Stimulated activated CD8-positive, alpha-beta memory T cell treated with anti-CD3 and anti-CD28 coated beads, Interleukin-4, amount 100 ng/mL, for 48 hours (primary cell): ENCODE measurements around the gene PCDH12.
"Not testable (repeated sequence)": the region's sequence is repeated elsewhere in the genome, so short reads cannot be mapped to it uniquely, and the experiment has no call there.

Experiments
- DNase-seq: peaks from one replicate; pipeline ENCODE4 v3.0.0-alpha.2; 2020

The PCDH12 gene

DNA sequence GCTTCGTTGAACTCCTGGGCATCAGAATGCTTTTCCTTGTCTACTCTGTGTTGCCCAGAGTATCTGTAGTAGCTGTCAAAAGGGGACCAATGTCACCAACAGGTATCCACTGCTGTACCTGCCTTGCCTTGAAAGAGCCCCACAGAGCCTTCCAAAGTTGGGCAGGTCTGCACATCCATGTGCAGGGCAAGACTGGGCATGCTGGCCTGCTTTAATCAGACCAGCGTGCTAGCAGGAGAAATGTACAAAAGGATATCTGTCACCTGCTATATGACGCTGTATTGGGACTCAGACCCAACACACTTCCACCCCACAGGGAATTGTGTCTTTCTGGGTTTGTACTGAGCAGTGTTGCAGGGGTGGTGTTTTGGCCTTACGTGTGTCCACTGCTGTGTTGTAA, 22.5 kb downstream of the PCDH12 start:
- no peak for DNase-seq

DNA sequence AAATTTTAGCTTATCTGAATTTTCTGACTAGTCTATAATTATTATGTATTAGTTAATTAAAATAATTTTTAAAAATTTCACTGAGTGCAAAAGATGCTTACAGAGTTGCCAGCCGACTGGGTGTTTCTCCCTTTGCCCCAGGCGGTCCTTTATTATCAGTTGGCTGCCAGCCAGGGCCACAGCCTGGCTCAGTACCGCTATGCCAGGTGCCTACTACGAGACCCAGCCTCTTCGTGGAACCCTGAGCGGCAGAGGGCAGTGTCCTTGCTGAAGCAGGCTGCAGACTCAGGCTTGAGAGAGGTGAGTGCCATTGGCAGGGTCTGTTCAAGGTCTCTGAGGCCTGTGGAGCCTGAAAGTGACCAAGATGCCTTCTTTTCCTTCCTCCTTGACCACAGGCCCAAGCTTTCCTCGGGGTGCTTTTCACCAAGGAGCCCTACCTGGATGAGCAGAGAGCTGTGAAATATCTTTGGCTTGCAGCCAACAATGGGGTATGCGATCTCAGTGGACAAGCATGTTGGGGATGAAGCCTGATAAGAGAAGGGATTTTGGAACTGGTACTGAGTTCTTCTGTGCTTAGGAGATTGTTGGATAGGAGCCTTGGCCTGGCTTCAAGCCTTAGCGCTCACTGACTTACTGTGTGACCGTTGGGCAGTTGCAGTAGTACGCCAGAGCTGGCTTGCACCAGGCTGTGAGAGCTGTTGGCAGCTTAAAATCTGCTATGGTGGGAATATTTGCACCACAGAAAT, 23.7 kb downstream of the PCDH12 start:
- DNase-seq = no peak

DNA sequence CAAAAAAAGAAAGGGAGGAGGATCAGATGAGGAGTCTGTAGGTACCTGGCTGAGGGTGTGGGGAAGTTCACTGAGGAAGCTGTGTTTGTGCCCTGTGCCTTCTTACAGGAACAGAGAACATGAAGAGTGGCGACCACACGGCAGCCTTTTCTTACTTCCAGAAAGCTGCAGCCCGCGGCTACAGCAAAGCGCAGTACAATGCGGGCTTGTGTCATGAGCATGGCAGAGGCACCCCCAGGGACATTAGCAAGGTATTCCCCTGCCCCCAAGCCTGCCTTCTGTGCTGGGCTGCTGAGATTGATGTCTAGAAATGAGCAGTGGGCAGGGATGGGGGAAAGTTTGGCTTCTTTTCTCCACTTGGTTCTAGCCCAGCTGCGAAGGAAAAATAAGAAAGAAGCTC, 24.9 kb downstream of the PCDH12 start:
- no peak for DNase-seq

DNA sequence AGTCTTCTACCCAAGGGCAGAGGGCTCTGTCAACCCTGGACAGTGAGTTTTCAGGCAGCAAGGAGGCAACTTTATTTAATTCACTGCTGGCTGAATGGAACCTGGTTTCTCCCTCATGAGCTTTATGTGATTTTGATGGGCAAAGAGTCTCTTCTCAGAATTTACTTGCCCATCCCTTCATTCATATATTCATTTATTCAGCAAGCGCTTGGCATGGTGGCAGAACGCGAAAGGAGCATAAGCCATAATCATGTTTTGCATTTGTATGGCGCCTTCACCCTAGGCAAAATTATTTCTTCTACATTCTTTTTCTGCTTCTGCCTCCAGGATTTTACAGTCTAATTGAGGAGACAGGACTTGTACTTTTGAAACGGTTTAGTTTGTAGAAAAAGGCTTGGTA, 26.3 kb downstream of the PCDH12 start:
- no peak for DNase-seq

DNA sequence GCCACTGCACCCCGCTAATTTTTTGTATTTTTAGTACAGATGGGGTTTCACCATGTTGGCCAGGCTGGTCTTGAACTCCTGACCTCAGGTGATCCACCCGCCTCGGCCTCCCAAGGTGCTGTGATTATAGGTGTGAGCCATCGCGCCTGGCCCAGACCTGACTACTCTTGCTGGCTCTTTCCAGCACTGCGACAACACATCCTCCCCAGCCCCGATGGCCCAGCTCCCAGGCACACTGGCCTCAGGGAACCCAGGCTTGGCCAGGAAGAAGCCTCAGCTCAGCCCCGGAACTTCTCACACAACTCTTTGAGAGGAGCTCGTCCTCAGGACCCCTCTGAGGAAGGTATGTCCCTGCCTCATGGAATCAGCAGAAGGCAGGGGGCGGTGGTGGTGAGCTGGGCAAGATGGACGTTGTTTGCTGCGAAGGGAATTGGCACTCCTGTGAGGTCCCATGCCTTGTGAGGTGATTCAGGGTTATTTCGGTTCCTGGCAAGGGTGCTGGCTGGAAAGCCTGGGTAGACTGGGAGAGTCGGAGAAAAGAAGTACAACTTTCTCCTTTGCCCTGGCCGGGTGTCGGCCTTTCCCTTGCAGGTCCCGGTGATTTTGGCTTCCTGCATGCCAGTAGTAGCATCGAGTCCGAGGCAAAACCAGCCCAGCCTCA, 28.5 kb downstream of the PCDH12 start:
- DNase-seq = no peak

DNA sequence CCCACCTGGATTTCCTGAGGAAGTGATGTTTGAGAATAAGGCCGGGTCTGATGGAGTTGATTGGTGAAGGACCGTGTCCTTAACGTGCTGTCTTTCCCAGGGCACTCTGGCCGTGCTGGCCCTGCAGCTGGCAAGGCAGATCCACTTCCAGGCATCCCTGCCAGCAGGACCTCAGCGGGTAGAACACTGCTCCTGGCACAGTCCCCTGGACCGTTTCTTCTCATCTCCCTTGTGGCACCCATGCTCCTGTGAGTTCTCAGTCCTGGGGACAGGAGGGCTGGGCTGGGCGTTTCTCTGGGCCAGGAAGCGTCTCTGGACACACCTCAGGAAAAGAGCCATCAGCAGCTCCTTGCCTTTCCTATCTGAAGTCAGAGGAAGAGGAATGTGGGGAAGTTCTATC, 30.0 kb downstream of the PCDH12 start:
- DNase-seq = no peak

DNA sequence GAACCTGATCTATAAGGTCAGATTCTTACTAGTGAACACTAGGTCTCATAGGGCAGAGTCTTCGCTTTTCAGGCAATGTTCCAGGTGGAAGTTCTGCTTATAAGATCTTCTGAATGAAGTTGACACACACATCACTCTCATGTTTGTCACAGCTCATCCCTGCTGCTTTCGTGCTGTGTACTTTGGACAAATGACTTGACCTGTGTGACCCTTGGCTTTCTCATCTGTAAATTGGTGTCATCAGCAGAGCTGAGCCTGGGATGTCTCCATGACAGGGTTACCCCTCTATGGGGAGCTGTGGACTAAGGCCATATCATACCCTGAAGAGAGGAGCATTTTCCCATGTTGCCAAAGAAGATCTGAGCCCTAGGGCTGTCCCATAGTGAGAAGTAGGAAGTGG, 31.6 kb downstream of the PCDH12 start:
- no peak for DNase-seq

DNA sequence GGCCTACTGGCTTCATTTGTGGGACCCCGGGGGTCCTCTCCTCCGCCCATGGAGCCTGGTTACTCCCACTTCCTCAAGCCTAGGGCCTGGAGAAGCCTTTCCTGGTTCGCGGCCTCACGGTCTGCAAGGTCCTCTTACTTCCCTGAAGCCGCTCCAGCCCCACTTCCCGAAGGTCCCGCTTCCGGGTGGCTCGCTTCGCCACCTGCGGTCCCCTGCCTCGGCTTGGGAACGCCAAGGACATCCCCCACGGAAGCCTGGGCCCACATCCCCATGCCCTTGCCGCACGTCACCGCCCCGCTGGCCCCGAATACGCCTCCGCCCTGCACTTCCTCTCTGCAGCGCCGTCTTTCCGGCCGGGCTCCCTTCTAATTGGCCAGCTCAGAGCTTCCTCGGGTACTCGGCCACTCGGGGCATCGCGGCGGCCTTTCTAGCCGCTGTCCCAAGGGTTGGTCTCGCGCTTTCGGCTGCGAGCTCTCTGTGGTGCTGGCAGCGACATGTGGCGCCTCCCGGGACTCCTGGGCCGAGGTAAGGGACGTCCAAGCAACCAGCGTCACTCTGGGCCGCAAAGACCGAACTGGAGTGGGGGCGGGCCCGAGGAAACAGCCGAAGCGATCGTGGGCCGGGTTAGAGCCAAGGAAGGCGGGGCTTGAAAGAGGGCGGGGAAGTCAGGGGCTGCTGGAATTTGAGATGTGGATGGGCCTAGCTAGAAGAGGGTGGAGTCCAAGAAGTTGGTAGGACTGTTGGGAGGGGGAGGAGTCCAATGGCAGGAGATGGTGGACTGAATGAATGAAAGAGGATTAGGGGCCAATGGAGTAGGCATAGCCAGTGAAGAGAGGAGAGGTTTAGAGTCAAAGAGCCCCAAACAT, 34.3 kb downstream of the PCDH12 start, which contains the start of gene DELE1:
Gene DELE1 (plus strand): TSS at position 424 of the 866 bp plus-strand sequence. CDS start 71 bp downstream, at position 495.
- DNase-seq = peak; percentile 98

DNA sequence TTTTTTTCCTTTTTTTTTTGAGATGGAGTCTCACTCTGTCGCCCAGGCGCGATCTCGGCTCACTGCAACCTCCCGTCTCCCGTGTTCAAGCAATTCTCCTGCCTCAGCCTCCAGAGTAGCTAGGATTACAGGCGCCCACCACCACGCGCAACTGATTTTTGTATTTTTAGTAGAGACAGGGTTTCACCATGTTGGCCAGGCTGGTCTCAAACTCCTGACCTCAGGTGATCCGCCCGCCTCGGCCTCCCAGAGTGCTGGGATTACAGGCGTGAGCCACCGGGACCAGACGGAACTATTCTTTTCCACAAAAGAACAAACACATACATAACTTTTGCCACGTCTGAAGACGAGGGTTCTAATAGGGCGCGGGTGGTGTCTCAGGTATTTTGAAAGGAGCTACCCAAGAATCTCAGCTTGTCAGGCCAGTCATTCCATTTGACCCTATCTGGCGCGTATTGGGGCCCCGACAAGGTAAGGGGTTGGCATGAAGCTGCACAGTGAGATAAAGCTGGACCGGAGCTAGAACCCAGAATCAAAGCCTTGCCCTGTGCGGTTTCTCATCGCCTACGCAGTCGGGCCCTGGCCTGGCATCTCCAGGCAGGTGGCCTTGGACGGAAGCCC, 35.1 kb downstream of the PCDH12 start:
- not testable (repeated sequence) for DNase-seq

DNA sequence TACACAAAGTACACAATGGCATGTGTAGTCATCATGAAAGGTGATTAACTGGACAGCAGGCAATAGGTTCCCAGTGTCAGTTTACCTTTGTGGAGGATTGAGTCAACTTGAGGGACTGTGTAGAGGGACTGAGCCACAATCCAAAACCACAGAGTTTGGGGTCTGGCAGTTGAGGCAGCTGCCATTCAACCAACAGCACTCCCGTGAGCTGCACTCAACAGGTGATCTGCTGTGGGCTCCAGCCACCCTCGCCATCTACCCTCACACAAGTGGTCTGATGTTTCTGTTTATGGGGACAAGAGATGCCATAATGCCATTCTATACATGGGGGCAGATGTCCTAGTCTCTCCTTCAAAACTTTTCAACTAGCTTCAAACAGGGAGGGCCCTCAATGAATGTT, 37.2 kb downstream of the PCDH12 start:
- no peak for DNase-seq

DNA sequence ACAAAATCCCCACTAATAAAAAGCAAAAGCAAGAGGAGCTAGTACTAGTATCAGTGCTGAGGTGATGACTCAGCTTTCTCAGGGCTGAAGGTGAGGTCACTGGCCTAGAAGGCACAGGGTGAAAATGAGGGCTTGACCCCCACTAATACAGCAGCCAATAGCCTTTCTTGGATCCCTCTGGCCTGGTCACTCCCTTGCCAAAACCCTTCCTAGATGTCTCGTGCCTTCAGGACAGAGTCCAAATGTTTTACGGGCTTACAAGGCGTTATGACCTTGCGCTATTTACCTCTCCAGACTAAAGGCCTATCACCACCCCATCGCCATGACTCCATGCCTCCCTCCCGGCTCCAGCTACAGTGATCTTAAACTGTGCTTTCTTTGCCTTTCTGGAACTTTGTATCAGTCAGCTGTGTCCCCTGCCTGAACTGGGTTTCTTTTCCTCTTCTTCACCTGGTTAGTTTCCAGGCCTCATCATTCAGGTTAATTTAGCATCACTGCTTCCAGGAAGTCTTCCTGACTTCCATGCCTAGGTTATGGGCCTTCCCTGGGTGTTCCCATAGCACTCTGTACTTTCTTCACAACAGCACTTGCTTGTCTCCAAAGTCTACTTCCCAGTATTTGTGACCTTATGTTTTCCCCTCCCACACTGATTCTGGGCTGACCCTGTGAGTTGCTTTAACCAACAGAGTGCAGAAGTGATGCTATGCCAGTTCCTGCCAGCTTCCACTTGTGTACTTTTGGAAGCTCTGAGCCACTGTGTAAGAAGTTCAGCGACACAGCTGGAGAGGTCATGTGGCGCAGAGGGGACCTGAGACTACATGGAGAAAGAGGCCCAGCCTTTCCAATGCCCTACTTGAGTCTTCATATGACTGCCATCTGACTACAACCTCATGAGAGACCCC, 38.5 kb downstream of the PCDH12 start:
- DNase-seq = no peak

DNA sequence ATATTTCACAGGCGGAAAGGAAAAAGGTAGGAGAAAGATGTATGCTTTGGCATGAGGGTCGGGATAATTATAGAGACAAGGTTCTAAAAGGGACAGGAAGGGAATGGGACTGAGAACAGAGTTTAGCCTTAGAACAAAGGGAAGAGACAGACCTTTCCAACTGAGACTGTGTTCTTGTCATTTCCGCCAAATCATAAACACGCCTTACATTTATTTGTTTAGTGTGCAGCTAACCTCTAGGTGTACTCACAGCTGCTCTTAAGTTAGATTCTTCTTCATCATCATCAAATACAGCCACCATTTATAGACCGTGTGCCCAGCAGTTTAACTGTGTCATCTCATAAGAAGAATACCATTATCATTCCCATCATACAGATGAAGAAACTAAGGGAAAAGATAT, 40.2 kb downstream of the PCDH12 start:
- no peak for DNase-seq

DNA sequence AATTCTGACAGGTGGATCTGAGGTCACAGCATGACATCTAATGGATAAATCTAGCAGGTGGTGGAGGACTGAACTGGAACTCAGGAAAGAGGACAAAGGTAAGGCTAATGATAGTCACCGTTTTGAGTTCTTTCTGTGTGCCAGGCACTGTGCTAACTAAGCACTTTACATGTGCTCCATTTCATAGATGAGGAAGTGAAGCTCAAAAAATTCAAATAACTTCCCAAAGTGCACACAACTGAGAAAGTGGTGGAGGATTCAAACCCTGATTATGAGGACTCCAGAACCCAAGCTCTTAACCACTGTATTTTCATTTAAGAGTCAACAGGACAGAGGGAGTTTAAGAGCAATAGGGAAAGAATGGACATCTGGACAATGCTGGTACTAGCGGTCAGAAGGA, 41.5 kb downstream of the PCDH12 start:
- DNase-seq = no peak

DNA sequence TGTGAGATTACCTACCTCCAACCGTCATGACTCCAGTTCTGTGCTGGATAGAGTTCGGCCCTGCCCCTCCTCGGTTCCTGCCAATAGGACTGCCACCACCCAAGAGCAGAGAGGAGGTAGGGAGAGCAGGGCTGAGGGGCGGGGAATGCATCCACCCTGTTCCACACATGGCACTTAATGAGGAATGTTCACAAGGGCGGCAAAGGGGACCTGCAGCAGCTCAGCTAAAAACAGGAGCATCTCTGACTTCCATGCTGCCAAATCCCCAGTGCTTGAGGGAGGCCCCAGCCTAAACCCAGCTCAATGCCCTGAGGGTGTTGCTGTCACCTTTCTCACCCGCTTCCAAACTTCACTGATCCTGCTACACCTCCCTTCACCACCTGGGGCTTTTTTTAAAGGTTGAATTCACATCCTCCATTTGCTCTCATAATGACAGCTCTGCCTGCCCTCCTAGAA, 42.1 kb downstream of the PCDH12 start:
- no peak for DNase-seq

DNA sequence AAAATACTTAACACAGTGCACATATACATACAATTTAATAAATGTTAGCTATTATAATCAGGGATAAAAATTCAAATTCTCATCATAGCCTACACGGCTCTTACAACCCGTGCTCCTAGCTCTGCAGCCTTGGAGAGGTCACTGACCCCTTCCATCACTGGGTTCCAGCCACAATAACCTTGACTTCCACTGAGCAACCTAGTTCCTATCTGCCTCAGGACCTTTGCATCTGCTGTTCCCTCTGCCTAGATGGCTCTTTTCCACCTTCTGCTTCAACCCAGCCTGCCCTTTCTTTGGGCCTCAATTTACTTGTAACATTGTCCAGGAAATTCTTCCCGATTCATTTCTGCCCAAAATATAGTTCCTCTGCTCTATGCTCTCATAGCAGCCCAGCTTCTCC, 43.2 kb downstream of the PCDH12 start:
- DNase-seq = no peak

DNA sequence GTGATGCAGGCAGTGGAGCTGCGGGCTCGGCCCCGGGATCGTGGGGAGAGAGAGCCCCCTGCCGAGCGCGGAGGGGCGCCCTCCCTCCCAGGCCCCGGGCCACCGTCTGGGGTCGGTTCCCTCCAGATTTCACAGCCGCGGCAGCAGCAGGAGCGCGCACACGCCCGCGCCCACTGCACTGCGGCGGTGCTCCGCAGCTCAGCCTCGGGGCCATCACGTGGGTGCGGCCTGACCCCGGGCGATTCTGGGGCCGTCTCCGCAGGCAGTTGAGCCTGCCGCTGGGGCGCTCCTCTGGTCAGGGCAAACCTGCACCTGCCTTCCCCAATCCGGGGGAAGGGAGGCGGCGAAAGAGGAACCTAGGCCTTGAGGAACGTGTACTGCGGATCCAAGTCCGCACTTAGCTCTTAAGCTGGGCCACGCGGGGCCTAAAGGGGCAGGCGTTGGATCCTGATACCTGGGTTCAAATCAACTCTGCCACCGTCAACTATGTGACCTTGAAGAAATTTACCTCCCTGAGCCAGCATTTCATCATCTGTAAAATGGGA, 43.7 kb downstream of the PCDH12 start:
- peak; percentile 49 for DNase-seq

DNA sequence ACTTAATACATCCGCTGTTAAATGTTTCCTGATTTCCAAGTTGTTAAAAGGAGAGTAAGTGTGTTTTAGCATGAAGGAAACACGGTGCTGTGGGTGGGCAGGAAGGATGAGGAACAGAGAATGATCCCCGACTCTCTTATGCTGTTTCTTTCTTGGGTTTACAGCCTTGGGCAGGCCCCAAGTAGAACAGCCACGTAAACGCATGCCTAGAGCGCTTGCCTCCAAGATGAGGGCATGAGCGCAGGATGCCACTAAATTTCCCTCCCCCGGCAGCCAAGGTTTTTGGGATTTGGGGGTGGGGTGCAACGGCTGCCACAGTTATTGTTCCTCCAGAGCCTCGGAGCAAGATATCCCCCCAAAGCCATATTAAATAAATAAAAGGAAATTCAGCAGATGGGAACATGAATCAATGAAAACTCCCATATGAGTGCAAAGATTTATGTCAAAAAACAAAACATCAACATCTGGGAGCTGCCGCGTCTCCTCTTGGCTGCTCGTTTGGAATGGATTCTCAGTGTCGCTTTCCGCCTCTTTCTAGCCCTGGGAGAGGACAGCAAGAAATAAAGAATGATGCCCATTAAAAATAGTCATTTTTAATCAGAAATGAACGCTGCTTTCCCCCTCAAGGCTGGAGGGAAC, 44.3 kb downstream of the PCDH12 start:
- DNase-seq = no peak

DNA sequence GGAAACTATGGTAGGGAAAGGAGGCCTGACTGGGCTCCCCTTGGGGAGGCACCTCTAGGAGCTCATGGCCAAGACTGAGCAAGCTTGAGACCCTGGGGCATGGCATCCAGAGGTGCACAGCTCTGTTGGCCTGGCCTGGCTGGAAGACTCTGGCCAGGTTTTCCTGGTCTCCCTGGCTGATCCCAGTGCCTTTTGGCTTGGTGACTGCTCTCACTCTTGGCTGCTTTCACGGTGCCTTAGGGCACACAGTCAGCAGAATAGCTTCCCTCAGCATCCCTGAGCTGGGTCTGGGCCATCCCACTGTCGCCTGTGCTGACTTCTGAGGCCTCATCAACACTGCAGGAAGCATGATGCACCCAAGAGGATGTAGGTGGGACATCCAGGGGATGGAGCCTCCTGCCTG, 47.7 kb downstream of the PCDH12 start:
- no peak for DNase-seq

DNA sequence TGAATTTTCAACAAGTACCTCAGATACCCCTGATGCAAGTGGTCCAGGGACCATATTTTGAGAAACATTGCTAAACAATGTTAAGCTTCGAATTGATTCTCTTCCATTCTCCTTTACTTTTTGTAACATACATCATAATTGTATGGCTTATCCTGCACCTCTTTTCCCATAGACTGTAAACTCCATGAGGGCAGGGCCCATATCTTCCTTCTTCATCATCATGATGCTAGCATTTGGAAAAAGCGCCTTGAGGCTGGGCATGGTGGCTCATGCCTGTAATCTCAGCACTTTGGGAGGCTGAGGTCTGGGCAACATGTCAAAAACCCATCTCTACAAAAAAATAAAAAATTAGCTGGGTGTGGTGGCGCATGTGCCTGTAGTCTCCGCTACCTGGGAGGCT, 48.8 kb downstream of the PCDH12 start:
- no peak for DNase-seq

DNA sequence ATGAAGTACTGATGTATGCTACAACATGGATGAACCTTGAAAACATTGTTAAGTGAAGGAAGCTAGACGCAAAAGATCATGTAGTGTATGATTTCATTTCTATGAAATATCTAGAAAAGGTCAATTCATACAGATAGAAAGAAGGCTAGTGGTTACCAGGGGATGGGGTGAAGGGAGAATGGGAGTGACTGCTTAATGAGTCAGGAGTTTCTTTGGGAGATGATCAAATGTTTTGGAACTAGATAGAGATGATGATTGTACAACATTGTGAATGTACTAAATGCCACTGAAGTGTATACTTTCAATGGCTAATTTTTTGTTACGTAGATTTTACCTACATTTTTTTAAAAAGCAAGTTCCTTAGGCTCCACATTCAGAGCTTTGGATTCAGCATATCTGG, 49.2 kb downstream of the PCDH12 start:
- DNase-seq = no peak

DNA sequence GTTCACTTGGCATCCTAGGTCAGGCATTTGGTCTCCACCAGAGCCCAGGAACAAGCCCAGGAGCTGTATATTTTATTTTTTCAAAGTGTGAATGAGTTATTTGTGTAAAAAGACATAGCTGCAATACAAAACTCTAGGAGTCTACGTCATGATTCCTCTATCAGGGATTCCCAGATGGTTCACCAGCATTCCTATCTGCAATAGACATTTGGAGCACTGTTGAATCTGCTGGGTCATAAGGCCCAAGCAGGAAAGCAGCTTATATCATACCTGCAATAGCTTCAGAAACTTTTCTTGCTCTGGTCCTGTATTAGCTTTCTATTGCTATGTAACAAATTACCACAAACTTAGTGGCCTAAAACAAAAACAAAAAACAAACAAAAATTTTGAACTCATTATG, 51.0 kb downstream of the PCDH12 start:
- no peak for DNase-seq
